Karpas-422 (cell line): ENCODE measurements around the gene SLC34A2. TPM values are rescaled to one million over a fixed set of nuclear protein-coding genes. Genes with fewer than 3 reads are reported as not detected.

Source experiments
- DNase-seq: peaks from one replicate; pipeline ENCODE4 v3.0.0-alpha.2; 2015
- H2AFZ ChIP-seq: fragments of 200-600 bp; sonication (generic); 2 replicates; pipeline ENCODE4 v1.6.1; 2014; ENCODE audit warnings: antibody characterized with exemption, low read length, mixed read lengths
- H3K27ac ChIP-seq: fragments of 200-600 bp; sonication (generic); 2 replicates; pipeline ENCODE4 v1.5.1; 2014; ENCODE audit warnings: mild to moderate bottlenecking, low read length, moderate library complexity
- H3K27me3 ChIP-seq: fragments of 200-600 bp; sonication (generic); 2 replicates; pipeline ENCODE4 v1.6.1; 2014; ENCODE audit warnings: low read length, mixed read lengths
- H3K36me3 ChIP-seq: fragments of 200-600 bp; sonication (generic); 2 replicates; pipeline ENCODE4 v1.6.1; 2014; ENCODE audit warnings: low read length, mixed read lengths; ENCODE audit not compliant: insufficient read depth
- H3K4me1 ChIP-seq: fragments of 200-600 bp; sonication (generic); 2 replicates; pipeline ENCODE4 v1.6.1; 2014; ENCODE audit warnings: mild to moderate bottlenecking, low read length, mixed read lengths
- H3K4me2 ChIP-seq: fragments of 200-600 bp; sonication (generic); 2 replicates; pipeline ENCODE4 v1.6.1; 2014; ENCODE audit warnings: low read length, low read depth, mild to moderate bottlenecking; ENCODE audit not compliant: poor library complexity, severe bottlenecking
- H3K4me3 ChIP-seq: fragments of 200-600 bp; sonication (generic); 2 replicates; pipeline ENCODE4 v1.5.1; 2014; ENCODE audit warnings: mild to moderate bottlenecking, antibody characterized with exemption, low read length, mixed read lengths
- H3K79me2 ChIP-seq: fragments of 200-600 bp; sonication (generic); 2 replicates; pipeline ENCODE4 v1.6.1; 2014; ENCODE audit warnings: mild to moderate bottlenecking, low read length, mixed read lengths
- H3K9ac ChIP-seq: fragments of 200-600 bp; sonication (generic); 2 replicates; pipeline ENCODE4 v1.6.0; 2014; ENCODE audit warnings: low read length
- H3K9me2 ChIP-seq: fragments of 200-600 bp; sonication (generic), shearing (Covaris generic); replicated peaks from 2 replicates; pipeline ENCODE4 v1.6.0; 2014; ENCODE audit warnings: mild to moderate bottlenecking, low read length, moderate library complexity; ENCODE audit not compliant: insufficient read depth
- H3K9me3 ChIP-seq: fragments of 300-700, 200-600 bp; sonication (generic); 2 replicates; pipeline ENCODE4 v1.6.1; 2014; ENCODE audit warnings: low read length, mixed read lengths
- H4K20me1 ChIP-seq: fragments of 200-600 bp; sonication (generic); 2 replicates; pipeline ENCODE4 v1.6.1; 2014; ENCODE audit warnings: mild to moderate bottlenecking, antibody characterized with exemption, low read length, low read depth; ENCODE audit not compliant: insufficient read depth
- small RNA-seq: library from RNA; depleted of rRNA; stranded (forward); fragments of <200 nt; gene quantifications from one replicate; pipeline ENCODE3, GENCODE V24; 2014
- total RNA-seq: library from RNA; depleted of rRNA; stranded (reverse); fragments of >200 nt; shearing (Covaris generic); gene quantifications from 2 replicates; pipeline ENCODE4 v1.2.3, GENCODE V29; 2014; ENCODE audit warnings: low replicate concordance; rRNA removed

Gene SLC34A2
- total RNA-seq, 1 experiment from 2014 or later: not detected

- no peaks in the 10 kb centered on the region for H3K36me3 ChIP-seq
- no peak overlapping the region for H3K9ac ChIP-seq
- no peaks in the 10 kb centered on the region for H3K79me2 ChIP-seq
- no peaks in the 10 kb centered on the region for H3K9me2 ChIP-seq
- no peaks in the 10 kb centered on the region for H4K20me1 ChIP-seq
- H3K4me1 ChIP-seq: peaks cover 9% of the 10 kb centered on the region
- no peaks in the 10 kb centered on the region for H3K9me3 ChIP-seq
- no peak overlapping the region for H3K27ac ChIP-seq
- H3K4me3 ChIP-seq: no peak overlapping the region
- no peak overlapping the region for H3K4me2 ChIP-seq
- no peak for DNase-seq
- no peaks in the 10 kb centered on the region for H3K27me3 ChIP-seq
- no peak overlapping the region for H2AFZ ChIP-seq
Observed at GRCh38 chr4:25713812-25714211, 58.2 kb downstream of the SLC34A2 start.

GRCh38 chr4:25722964-25723363 is 67.3 kb downstream of the SLC34A2 start:
- Histone ChIP-seq H3K4me2 (no peak overlapping the region), H3K9me3 (no peaks in the 10 kb centered on the region), H3K27me3 (no peaks in the 10 kb centered on the region), H4K20me1 (no peaks in the 10 kb centered on the region), H2AFZ (no peak overlapping the region), H3K4me1 (no peaks in the 10 kb centered on the region), H3K79me2 (no peaks in the 10 kb centered on the region), H3K4me3 (no peak overlapping the region), H3K36me3 (no peaks in the 10 kb centered on the region), H3K9me2 (no peaks in the 10 kb centered on the region), H3K9ac (no peak overlapping the region), H3K27ac (no peak overlapping the region)
- DNase-seq: no peak

DNA sequence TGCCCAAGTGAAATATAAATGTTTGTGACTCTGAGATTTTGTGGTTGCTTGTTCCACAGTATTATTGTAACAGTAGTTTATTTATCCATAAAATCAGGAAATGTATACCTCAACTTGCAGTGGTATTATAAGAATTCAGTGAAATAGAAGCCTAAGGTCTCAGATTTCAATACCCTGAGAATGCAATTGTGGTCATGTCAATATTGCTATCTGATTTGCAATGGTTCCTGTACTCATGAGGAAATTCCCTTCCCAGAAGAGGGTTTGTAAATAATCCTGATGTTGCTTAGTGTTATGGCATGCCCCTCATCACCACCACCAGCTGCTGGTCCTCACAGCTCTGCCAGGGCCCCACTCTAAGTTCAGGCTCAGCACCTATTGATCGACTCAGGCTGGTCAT is 67.8 kb downstream of the SLC34A2 start:
- H3K27me3 ChIP-seq: no peaks in the 10 kb centered on the region
- no peak overlapping the region for H3K9ac ChIP-seq
- H3K4me2 ChIP-seq: no peak overlapping the region
- H3K36me3 ChIP-seq: no peaks in the 10 kb centered on the region
- H3K4me3 ChIP-seq: no peak overlapping the region
- no peaks in the 10 kb centered on the region for H4K20me1 ChIP-seq
- no peaks in the 10 kb centered on the region for H3K9me3 ChIP-seq
- H3K9me2 ChIP-seq: no peaks in the 10 kb centered on the region
- no peak overlapping the region for H2AFZ ChIP-seq
- no peaks in the 10 kb centered on the region for H3K79me2 ChIP-seq
- H3K27ac ChIP-seq: no peak overlapping the region
- no peaks in the 10 kb centered on the region for H3K4me1 ChIP-seq
- DNase-seq: no peak

GRCh38 chr4:25725870-25726269 is 70.2 kb downstream of the SLC34A2 start:
- Histone ChIP-seq H4K20me1 (no peaks in the 10 kb centered on the region), H3K9me2 (no peaks in the 10 kb centered on the region)

GRCh38 chr4:25727711-25728493 is 72.3 kb downstream of the SLC34A2 start:
- H3K9ac ChIP-seq: no peak overlapping the region
- H3K36me3 ChIP-seq: no peaks in the 10 kb centered on the region
- H3K9me3 ChIP-seq: no peaks in the 10 kb centered on the region
- no peak overlapping the region for H3K4me3 ChIP-seq
- no peak overlapping the region for H3K27ac ChIP-seq
- H3K79me2 ChIP-seq: no peaks in the 10 kb centered on the region
- H3K4me2 ChIP-seq: no peak overlapping the region
- DNase-seq: no peak
- H3K4me1 ChIP-seq: no peaks in the 10 kb centered on the region
- H4K20me1 ChIP-seq: no peaks in the 10 kb centered on the region
- H2AFZ ChIP-seq: no peak overlapping the region
- H3K27me3 ChIP-seq: no peaks in the 10 kb centered on the region
- H3K9me2 ChIP-seq: no peaks in the 10 kb centered on the region

More at GRCh38 chr4:25725870-25726269, 70.2 kb downstream of the SLC34A2 start:
- Histone ChIP-seq H2AFZ (no peak overlapping the region), H3K4me2 (no peak overlapping the region), H3K4me1 (no peaks in the 10 kb centered on the region), H3K36me3 (no peaks in the 10 kb centered on the region), H3K27me3 (no peaks in the 10 kb centered on the region), H3K9ac (no peak overlapping the region), H3K9me3 (no peaks in the 10 kb centered on the region), H3K79me2 (no peaks in the 10 kb centered on the region), H3K27ac (no peak overlapping the region), H3K4me3 (no peak overlapping the region)
- DNase-seq: no peak

Small RNA genes within 50 kb of the gene (small RNA-seq; reads per million reads assigned to genes)
- gene AC092436.3 (not detected), gene MTND4LP22 (not detected), gene RPS29P11 (not detected)

Other genes starting within 250 kb of the SLC34A2 start
- gene SEL1L3, start 207.1 kb downstream of the SLC34A2 start, total RNA-seq: 222 and 271 TPM in 2 replicates